Tibial nerve (tissue), 4 donors: ENCODE results near the gene ARHGEF16.

Experiments
- EP300 ChIP-seq, 2 donors: sonication (generic); formaldehyde crosslinking; IDR thresholded peaks; one replicate each; pipeline ENCODE4 v1.6.1; 2017; ENCODE audit warnings: antibody characterized with exemption in 2 of 2, mild to moderate bottlenecking in 1 of 2
- POLR2A ChIP-seq, 2 donors: fragments of 450-650 bp; IDR thresholded peaks; one replicate each; pipeline ENCODE4 v1.6.1; 2017; ENCODE audit warnings: antibody characterized with exemption in 2 of 2, mild to moderate bottlenecking in 2 of 2, moderate library complexity in 2 of 2
- TF ChIP-seq, protein P1 (sequence below), 5 experiments: fragments of 200-600 bp in 3 of 5; fragments of 450-650 bp in 2 of 5; sonication (generic) in 3 of 5; IDR thresholded peaks; one replicate each; pipeline ENCODE4 v1.5.1; 2016 to 2019; ENCODE audit warnings: antibody characterized with exemption in 5 of 5, mild to moderate bottlenecking in 3 of 5, moderate library complexity in 2 of 5

- TF ChIP-seq, protein P1, sequence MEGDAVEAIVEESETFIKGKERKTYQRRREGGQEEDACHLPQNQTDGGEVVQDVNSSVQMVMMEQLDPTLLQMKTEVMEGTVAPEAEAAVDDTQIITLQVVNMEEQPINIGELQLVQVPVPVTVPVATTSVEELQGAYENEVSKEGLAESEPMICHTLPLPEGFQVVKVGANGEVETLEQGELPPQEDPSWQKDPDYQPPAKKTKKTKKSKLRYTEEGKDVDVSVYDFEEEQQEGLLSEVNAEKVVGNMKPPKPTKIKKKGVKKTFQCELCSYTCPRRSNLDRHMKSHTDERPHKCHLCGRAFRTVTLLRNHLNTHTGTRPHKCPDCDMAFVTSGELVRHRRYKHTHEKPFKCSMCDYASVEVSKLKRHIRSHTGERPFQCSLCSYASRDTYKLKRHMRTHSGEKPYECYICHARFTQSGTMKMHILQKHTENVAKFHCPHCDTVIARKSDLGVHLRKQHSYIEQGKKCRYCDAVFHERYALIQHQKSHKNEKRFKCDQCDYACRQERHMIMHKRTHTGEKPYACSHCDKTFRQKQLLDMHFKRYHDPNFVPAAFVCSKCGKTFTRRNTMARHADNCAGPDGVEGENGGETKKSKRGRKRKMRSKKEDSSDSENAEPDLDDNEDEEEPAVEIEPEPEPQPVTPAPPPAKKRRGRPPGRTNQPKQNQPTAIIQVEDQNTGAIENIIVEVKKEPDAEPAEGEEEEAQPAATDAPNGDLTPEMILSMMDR (IDR thresholded peaks at IDR 0.05) = no peak
- TF ChIP-seq POLR2A (IDR thresholded peaks at IDR 0.05) = no peak
- no peak for TF ChIP-seq EP300 (IDR thresholded peaks at IDR 0.05)
Measured at GRCh38 chr1:3494321-3495308, 40.1 kb downstream of the ARHGEF16 start.
